ENCODE measurements around the gene HOXA5. TPM values are rescaled to one million over a fixed set of nuclear protein-coding genes. Genes with fewer than 3 reads are reported as not detected.

Gene HOXA5
- total RNA-seq, 1 experiment from 2014 or later = 6.7 TPM

MicroRNA genes within 50 kb of the gene (microRNA counts, 767-probe panel; counts per million panel counts)
- microRNA hsa-miR-196b-5p = not detected

Small RNA genes within 50 kb of the gene (microRNA-seq; reads per million reads assigned to microRNA genes)
- 5,701 reads per million, percentile 93 among the genes with 10 or more reads in this experiment for gene MIR196B (ENCODE audit: borderline number of aligned reads)

Other genes starting within 250 kb of the HOXA5 start
- 2.8 TPM for gene HOXA1, start 47.7 kb downstream of the HOXA5 start, total RNA-seq (2021; ENCODE audit: unreplicated experiment)
- 0.57 TPM for gene HOXA2, start 41.0 kb downstream of the HOXA5 start, total RNA-seq (2021; ENCODE audit: unreplicated experiment)
- gene HOXA4, start 12.9 kb downstream of the HOXA5 start, total RNA-seq (2021; ENCODE audit: unreplicated experiment) = 2.0 TPM
- 12.7 TPM for gene HOXA6, start 4.1 kb upstream of the HOXA5 start, total RNA-seq (2021; ENCODE audit: unreplicated experiment)
- gene HOXA3, start 8.9 kb upstream of the HOXA5 start, total RNA-seq (2021; ENCODE audit: unreplicated experiment) = 9.2 TPM
- gene HOXA7, start 13.0 kb upstream of the HOXA5 start, total RNA-seq (2021; ENCODE audit: unreplicated experiment) = 15.0 TPM
- 91.0 TPM for gene HOXA9, start 21.9 kb upstream of the HOXA5 start, total RNA-seq (2021; ENCODE audit: unreplicated experiment)
- 19.6 TPM for gene HOXA10, start 30.6 kb upstream of the HOXA5 start, total RNA-seq (2021; ENCODE audit: unreplicated experiment)
- 6.8 TPM for gene HOXA11, start 41.6 kb upstream of the HOXA5 start, total RNA-seq (2021; ENCODE audit: unreplicated experiment)
- 3.6 TPM for gene HOXA13, start 56.4 kb upstream of the HOXA5 start, total RNA-seq (2021; ENCODE audit: unreplicated experiment)
- 0.25 TPM for gene EVX1, start 99.1 kb upstream of the HOXA5 start, total RNA-seq (2021; ENCODE audit: unreplicated experiment)